IPS DF 6.9 (cell line): ENCODE measurements around the gene CRYM.
"Not testable (repeated sequence)": the region's sequence is repeated elsewhere in the genome, so short reads cannot be mapped to it uniquely, and the experiment has no call there.

Source experiments
- DNase-seq: peaks from one replicate; pipeline ENCODE4 v3.0.0-alpha.2; 2013; ENCODE audit warnings: low read depth, low spot score
- H3K27ac ChIP-seq: one replicate; pipeline ENCODE4 v1.5.1; 2013; ENCODE audit warnings: low read length, control low read depth
- H3K27me3 ChIP-seq: 2 replicates; pipeline ENCODE4 v1.6.1; 2013; ENCODE audit warnings: mild to moderate bottlenecking, low read length; ENCODE audit not compliant: control insufficient read depth, insufficient read depth
- H3K36me3 ChIP-seq: 2 replicates; pipeline ENCODE4 v1.6.1; 2013; ENCODE audit warnings: low read length; ENCODE audit not compliant: control insufficient read depth, insufficient read depth
- H3K4me1 ChIP-seq: 2 replicates; pipeline ENCODE4 v1.6.1; 2013; ENCODE audit warnings: low read length; ENCODE audit not compliant: control insufficient read depth, insufficient read depth
- H3K4me3 ChIP-seq: 2 replicates; pipeline ENCODE4 v1.5.1; 2013; ENCODE audit warnings: mild to moderate bottlenecking, low read length
- H3K9me3 ChIP-seq: 2 replicates; pipeline ENCODE4 v1.6.1; 2013; ENCODE audit warnings: low read length, inconsistent platforms; ENCODE audit not compliant: control insufficient read depth, insufficient read depth
- WGBS: extraction: QIAGEN DNeasy Blood & Tissue Kit; methylation state at CpG from one replicate; pipeline ENCODE4 v1.1.7; 2013; ENCODE audit warnings: mixed read lengths, missing lambda C conversion rate; ENCODE audit not compliant: insufficient read length, insufficient coverage; 5-methylcytosine and 5-hydroxymethylcytosine counted together

Gene CRYM

DNA sequence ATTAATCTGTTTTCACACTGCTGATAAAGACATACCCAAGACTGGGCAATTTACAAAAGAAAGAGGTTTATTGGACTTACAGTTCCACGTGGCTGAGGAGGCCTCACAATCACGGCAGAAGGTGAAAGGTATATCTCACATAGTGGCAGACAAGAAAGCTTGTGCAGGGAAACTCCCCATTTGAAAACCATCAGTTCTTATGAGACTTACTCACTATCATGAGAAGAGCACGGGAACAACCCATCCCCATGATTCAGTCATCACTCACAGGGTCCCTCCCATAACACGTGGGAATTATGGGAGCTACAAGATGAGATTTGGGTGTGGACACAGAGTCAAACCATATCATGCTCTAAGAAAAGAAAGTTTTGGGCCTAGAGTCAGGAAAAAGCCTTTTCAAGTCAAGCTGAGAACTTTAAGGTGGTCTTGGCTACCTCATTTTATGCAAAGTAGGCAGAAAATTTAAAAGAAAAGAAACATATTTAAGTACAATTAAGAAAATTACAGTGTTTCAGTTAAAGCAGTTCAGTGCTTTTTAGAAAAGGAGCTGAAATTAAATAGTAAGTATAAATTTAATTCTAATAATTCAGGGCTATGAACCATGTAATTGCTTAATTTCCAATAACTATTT is 24.9 kb upstream of the CRYM start:
- WGBS: no CpG with 5 or more reads among the region's 4 CpGs
- DNase-seq: no peak
- Histone ChIP-seq H3K36me3 (no peaks in the 10 kb centered on the region), H3K27me3 (peaks cover 13% of the 10 kb centered on the region; the same call in 1 of the 2 replicates), H3K4me1 (no peaks in the 10 kb centered on the region), H3K27ac (no peak overlapping the region), H3K9me3 (no peaks in the 10 kb centered on the region), H3K4me3 (no peak overlapping the region)

DNA sequence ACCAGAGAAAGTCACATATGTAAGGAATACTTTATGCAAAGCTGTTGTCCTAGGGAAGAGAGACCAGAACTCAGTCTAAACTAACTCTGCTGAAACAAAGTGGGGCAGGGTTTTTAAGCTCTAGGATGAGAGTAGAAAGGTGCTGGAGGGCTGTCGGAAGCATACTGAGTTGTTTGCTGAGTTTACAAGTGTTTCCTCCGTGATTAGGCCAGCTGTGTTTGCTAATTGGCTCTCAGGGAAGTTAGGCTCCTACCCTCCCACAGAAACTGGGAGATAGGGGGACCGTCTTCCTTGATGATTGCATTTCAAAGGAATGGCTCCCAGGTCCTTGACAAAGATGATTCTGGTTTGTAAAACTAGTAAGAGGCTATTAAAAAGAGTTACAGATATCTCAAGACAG is 24.4 kb upstream of the CRYM start:
- peaks cover 13% of the 10 kb centered on the region; the same call in 1 of the 2 replicates for H3K27me3 ChIP-seq
- H3K4me1 ChIP-seq: no peaks in the 10 kb centered on the region
- WGBS: no CpG with 5 or more reads among the region's 3 CpGs
- no peaks in the 10 kb centered on the region for H3K36me3 ChIP-seq
- H3K27ac ChIP-seq: no peak overlapping the region
- no peaks in the 10 kb centered on the region for H3K9me3 ChIP-seq
- no peak for DNase-seq
- H3K4me3 ChIP-seq: no peak overlapping the region

DNA sequence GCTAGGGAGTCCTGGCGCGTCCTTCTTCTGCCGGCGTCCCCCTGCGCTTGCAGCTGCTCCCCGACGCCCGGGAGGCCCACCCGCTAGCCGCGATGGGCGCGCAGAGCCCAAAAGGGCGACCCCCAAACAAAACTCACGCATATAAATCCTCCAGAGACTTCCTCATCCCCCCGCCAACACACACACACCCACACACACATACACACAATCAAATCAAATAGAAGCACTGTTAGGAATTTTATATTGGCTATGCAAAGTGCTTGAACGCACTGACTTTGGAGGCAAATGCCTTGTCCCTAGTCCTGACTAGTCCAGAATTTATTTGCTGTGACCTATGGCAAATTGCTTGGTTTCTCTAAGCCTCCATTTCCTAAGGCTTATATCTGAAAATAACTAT is 23.8 kb upstream of the CRYM start:
- H3K9me3 ChIP-seq: no peaks in the 10 kb centered on the region
- no peaks in the 10 kb centered on the region for H3K4me1 ChIP-seq
- peaks cover 13% of the 10 kb centered on the region; the same call in 1 of the 2 replicates for H3K27me3 ChIP-seq
- H3K36me3 ChIP-seq: no peaks in the 10 kb centered on the region
- no peak for DNase-seq
- H3K27ac ChIP-seq: no peak overlapping the region
- no CpG with 5 or more reads among the region's 17 CpGs for WGBS
- H3K4me3 ChIP-seq: peak overlapping the region; percentile 55; the same call in 1 of the 2 replicates

DNA sequence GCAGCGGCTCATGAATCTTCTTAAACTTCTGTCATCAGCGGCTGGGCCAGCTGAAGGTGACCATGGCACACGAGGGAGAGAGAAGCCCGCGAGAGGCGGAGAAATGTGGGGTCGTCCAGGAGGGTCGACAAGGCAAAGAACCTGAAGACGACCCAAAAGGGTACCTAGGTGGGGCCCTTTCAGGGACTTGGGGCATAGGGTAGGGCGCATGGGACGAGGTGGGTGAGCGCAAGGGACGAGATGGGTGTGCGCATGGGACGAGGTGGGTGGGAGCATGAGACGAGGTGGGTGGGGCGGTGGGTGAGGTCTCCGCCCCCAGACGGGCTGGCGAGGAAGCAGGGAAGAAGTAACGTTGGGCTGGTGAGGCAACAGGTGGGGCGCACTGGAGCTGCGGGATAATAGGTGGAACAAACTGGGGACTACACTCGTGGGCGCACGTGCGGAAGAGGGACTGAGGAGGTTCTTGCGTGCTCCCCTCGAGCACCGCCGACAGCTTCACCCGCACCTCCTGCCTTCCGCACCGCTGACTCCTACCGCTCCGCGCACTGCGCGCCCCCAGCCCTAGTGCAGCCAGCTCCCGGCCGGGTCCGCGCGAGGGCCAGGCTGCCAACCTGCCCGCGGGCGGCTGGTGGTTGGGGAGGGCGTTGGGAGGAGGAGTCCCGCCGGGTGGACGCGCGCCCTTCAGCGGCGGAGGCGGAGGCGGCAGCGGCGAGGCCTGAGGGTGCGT is 23.2 kb upstream of the CRYM start:
- no peak overlapping the region for H3K27ac ChIP-seq

DNA sequence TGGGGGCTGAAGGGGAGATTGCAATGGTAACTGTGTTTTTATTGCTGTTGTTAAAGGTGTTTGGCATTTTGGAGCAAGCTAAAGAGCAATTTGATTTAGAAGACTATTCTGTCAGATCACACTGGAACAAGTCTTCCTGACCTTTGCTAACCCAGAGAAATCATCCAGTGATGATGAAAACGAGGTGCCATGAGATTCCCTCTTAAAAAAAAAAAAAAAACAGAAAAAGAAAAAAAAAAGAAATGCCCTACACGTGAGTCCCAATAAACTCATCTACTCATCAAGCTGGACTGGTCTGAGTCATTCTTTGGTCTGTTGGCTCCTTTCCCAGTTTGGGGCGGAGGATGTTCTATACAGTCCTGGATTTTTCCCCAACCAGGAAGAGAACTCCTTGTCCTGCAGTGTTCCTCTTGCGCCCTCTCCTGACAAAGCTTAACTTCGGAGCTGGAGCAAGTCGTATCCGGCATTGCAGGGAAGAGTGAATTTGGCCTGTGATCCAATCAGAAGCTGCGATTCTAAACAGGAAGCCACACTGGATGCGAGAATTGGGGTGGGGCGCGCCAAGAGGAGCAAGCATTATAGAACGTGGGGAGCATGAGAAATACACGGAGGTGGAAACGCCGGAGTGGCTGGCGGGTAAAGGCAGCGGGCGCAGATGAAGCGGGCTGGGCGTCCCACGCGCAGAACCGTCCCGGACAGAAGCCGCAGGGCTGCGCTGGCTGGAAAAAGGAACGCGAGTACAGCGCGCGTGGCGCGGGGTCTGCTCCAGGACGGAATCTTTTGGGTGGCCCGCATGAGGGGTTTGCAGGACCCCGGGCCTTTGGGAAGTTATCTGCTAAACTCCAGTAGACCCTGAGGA is 22.4 kb upstream of the CRYM start:
- Histone ChIP-seq H3K9me3 (no peaks in the 10 kb centered on the region), H3K27ac (no peak overlapping the region), H3K4me3 (peak overlapping the region; percentile 55), H3K4me1 (no peaks in the 10 kb centered on the region), H3K27me3 (peaks cover 13% of the 10 kb centered on the region; the same call in 1 of the 2 replicates), H3K36me3 (no peaks in the 10 kb centered on the region)
- WGBS: no CpG with 5 or more reads among the region's 36 CpGs
- peak; percentile 88 for DNase-seq

More for the DNA sequence above, 23.2 kb upstream of the CRYM start:
- Histone ChIP-seq H3K9me3 (no peaks in the 10 kb centered on the region), H3K27me3 (peaks cover 13% of the 10 kb centered on the region; the same call in 1 of the 2 replicates), H3K4me3 (peak overlapping the region; percentile 55; the same call in 1 of the 2 replicates), H3K36me3 (no peaks in the 10 kb centered on the region), H3K4me1 (no peaks in the 10 kb centered on the region)
- no CpG with 5 or more reads among the region's 60 CpGs for WGBS
- no peak for DNase-seq

DNA sequence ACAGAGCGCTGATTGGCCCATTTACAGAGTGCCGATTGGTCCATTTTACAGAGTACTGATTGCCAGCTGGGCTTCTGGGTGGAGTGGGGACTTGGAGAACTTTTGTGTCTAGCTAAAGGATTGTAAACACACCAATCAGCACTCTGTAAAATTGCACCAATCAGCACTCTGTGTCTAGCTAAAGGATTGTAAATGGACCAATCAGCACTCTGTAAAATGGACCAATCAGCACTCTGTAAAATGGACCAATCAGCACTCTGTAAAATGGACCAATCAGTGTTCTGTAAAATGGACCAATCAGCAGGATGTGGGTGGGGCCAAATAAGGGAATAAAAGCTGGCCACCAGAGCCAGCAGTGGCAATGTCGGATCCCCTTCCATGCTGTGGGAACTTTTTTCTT is 11.7 kb upstream of the CRYM start:
- not testable (repeated sequence) for H3K27ac ChIP-seq, H3K4me3 ChIP-seq, H3K4me1 ChIP-seq, DNase-seq, H3K36me3 ChIP-seq, H3K9me3 ChIP-seq, H3K27me3 ChIP-seq
- no CpG with 5 or more reads among the region's 3 CpGs for WGBS

DNA sequence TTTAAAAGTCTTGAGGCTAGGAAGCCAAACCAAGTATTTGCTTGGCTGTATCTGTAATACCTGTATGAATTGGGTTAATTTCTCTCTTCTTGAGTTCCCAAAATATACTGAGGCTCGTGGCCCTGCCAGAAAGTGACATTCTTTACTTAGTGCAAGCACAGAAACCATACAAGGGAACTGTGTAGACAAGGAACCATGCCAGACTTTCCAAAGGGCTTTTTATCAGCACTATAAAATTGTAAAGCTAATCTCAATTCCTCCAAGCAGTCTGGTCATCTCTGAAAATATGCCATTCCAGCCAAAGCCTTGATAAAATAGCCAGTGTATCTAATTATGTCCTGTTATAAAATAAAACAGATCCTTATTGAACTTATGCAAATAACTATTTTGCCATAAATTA is 7.2 kb upstream of the CRYM start:
- H3K36me3 ChIP-seq: no peaks in the 10 kb centered on the region
- no CpG with 5 or more reads among the region's 1 CpG for WGBS
- no peaks in the 10 kb centered on the region for H3K9me3 ChIP-seq
- no peak for DNase-seq
- H3K4me1 ChIP-seq: no peaks in the 10 kb centered on the region
- no peaks in the 10 kb centered on the region; the same call in 1 of the 2 replicates for H3K27me3 ChIP-seq
- no peak overlapping the region for H3K27ac ChIP-seq
- no peak overlapping the region for H3K4me3 ChIP-seq

DNA sequence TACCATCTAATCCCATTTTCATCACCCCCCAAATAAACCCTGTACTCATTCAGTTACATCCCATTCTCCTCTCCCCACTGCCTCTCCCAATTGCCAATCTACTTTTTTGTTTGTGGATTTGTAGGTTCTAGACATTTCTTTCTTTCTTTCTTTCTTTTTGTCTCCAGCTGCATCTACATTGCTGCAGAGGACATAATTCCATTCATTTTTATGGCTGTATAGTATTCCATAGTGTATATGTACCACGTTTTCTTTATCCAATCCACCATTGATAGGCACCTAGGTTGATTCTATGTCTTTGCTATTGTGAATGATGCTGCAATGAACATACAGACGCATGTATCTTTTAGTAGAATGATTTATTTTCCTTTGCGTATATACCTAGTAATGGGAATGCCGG is 6.3 kb upstream of the CRYM start:
- H3K4me3 ChIP-seq: no peak overlapping the region
- no peak for DNase-seq
- H3K36me3 ChIP-seq: no peaks in the 10 kb centered on the region
- H3K27me3 ChIP-seq: no peaks in the 10 kb centered on the region; the same call in 1 of the 2 replicates
- no peak overlapping the region for H3K27ac ChIP-seq
- H3K4me1 ChIP-seq: no peaks in the 10 kb centered on the region
- H3K9me3 ChIP-seq: no peaks in the 10 kb centered on the region
- no CpG with 5 or more reads among the region's 4 CpGs for WGBS

DNA sequence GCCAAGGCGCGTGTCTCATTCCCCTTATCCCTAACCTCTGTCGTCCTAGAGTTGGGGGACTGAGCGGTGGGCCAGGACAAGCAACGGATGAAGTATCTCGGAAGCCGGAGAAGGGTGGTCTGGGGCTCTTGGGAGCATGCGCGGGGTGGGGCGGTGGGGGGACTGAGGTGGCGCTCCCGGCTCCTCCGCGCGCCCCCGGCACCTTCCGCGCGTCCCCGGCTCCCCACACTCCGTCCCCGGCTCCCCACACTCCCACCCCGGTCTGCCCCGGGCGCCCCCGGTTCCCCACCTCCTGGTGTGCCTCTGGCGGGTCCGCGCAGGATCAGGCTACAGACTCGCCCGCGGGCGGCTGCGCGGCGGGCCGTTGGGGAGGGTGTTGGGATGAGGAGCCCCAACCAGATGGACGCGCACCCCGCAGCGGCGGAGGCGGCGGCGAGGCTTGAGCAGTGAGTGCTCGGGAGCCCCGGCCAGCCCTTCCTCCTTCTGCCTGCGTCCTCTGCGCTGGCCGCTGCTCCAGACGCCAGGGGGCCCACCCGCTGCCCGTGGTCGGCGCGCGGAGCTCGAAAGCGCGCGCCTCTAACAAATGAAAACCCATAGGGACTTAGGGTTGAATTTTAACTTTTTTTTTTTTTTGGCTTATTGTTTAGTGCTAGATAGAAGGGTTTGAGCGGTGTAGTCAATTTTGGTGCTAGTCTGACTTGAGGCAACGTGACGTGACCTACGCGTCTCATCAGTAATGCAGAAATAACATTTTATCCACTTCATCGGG is 5.6 kb upstream of the CRYM start:
- peaks cover under 1% of the 10 kb centered on the region; the same call in 1 of the 2 replicates for H3K27me3 ChIP-seq
- no peak for DNase-seq
- no peaks in the 10 kb centered on the region for H3K4me1 ChIP-seq
- no peaks in the 10 kb centered on the region for H3K36me3 ChIP-seq
- WGBS: no CpG with 5 or more reads among the region's 67 CpGs
- no peaks in the 10 kb centered on the region for H3K9me3 ChIP-seq
- no peak overlapping the region for H3K27ac ChIP-seq
- H3K4me3 ChIP-seq: peak overlapping the region; percentile 91
